Fibroblast of gingiva (primary cell): ENCODE results near the gene FBL.

Experiments
- DNase-seq: peaks from one replicate; pipeline ENCODE4 v3.0.0-alpha.2; 2011; ENCODE audit warnings: low read depth

FBL gene

DNA sequence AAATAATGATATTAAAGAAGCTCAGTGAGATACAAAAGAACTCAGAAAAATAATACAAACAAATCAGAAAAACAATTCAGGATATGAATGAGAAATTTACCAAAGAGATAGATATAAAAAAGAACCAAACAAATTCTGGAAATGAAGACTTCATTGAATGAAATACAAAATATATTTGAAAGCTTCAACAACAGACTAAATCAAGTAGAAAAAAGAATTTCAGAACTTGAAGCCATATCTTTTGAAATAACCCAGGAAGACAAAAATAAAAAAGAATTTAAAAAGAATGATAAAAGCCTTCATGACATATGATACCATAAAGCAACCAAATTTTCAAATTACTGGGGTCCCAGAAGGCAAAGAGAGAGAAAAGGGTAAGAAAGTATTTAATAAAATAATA, 57.9 kb downstream of the FBL start:
- DNase-seq: no peak
